Ovary (tissue), 9 donors: ENCODE measurements around the gene MAP4K2. TPM values are rescaled to one million over a fixed set of nuclear protein-coding genes. Genes with fewer than 3 reads are reported as not detected.

Experiments used
- DNase-seq, 5 donors: peaks; one replicate each; pipeline ENCODE4 v3.0.0-alpha.2; 2019 to 2020
- H3K27ac ChIP-seq, 2 donors: fragments of 200-600 bp; one replicate each; pipeline versions ENCODE4 v1.5.1 to v1.8.0; 2019 to 2022
- H3K27me3 ChIP-seq: fragments of 200-600 bp; one replicate; pipeline ENCODE4 v1.8.0; 2022
- H3K36me3 ChIP-seq: fragments of 200-600 bp; sonication (generic); one replicate; pipeline ENCODE4 v1.5.1; 2019
- H3K4me1 ChIP-seq: one replicate; pipeline ENCODE4 v1.8.1; 2013; ENCODE audit warnings: mild to moderate bottlenecking, moderate library complexity; ENCODE audit not compliant: insufficient read depth
- H3K4me3 ChIP-seq: fragments of 200-600 bp; sonication (generic); one replicate; pipeline ENCODE4 v1.5.1; 2017
- H3K9me3 ChIP-seq, 2 donors: fragments of 200-600 bp in 1 of 2; sonication (generic) in 1 of 2; one replicate each; pipeline versions ENCODE4 v1.5.1 to v1.8.1; 2013 to 2019; ENCODE audit warnings: mild to moderate bottlenecking in 1 of 2, moderate library complexity in 1 of 2
- EP300 ChIP-seq: sonication (generic); formaldehyde crosslinking; IDR thresholded peaks from one replicate; pipeline ENCODE4 v1.6.1; 2017; ENCODE audit warnings: antibody characterized with exemption
- POLR2A ChIP-seq: fragments of 450-650 bp; IDR thresholded peaks from one replicate; pipeline ENCODE4 v1.6.1; 2017; ENCODE audit warnings: antibody characterized with exemption, mild to moderate bottlenecking, moderate library complexity
- WGBS, 3 donors: extraction: QIAGEN DNeasy Blood & Tissue Kit in 1 of 3; methylation state at CpG; one replicate each; pipeline versions ENCODE4 v1.1.5 to v1.1.7; 2013 to 2017; 5-methylcytosine and 5-hydroxymethylcytosine counted together
- intact Hi-C, 4 donors: fragments of 100-400 bp; cut with DNase I; formaldehyde crosslinking; loops; one replicate each; pipeline versions ENCODE4 v1.11.0 to v1.15.1; 2022 to 2023
- polyA plus RNA-seq, 2 donors: library from polyadenylated mRNA; stranded (reverse); fragments of 200-250 nt in 1 of 2; fragments of 350-450 nt in 1 of 2; fragmentation: Illumina TruSeq in 1 of 2; extraction: RNeasy Lipid Tissue Mini Kit (QIAGEN cat#74804) in 1 of 2; gene quantifications; one replicate each; pipeline ENCODE4 v1.2.3, GENCODE V29; 2013 to 2014
- total RNA-seq, 7 donors: library from RNA; depleted of rRNA in 2 of 7; stranded (reverse); fragments of >200 nt in 2 of 7; fragmentation: NEBNext Ultra II Directional in 3 of 7; extraction: Animal tissue kit (Norgen Biotek cat#: 25700) in 3 of 7; gene quantifications; one replicate each; pipeline versions ENCODE4 v1.1.0 to v1.2.4, GENCODE V29; 2016 to 2023
- TF ChIP-seq, protein P1 (sequence below), 3 donors: fragments of 450-650 bp in 2 of 3; fragments of 200-600 bp in 1 of 3; IDR thresholded peaks; one replicate each; pipeline versions ENCODE4 v1.5.1 to v1.8.0; 2016 to 2022; ENCODE audit warnings: antibody characterized with exemption in 3 of 3, mild to moderate bottlenecking in 1 of 3
- donor health status: DM: no; HTN: no; CAD: no; lungs with moderate emphysema.
- donor health status: DM: no; HTN: no; CAD: no.
- donor health status: Bipolar disorder and iron deficiency.
- donor health status: DM: yes; HTN: yes; CAD: no.
- donor health status: DM: no; HTN: no; CAD: no.
- donor health status: DM: yes; HTN: yes; CAD: no.

Gene MAP4K2
- total and polyA plus RNA-seq, 9 donors = 2.3 to 15.5 (median 11.4) TPM

DNA sequence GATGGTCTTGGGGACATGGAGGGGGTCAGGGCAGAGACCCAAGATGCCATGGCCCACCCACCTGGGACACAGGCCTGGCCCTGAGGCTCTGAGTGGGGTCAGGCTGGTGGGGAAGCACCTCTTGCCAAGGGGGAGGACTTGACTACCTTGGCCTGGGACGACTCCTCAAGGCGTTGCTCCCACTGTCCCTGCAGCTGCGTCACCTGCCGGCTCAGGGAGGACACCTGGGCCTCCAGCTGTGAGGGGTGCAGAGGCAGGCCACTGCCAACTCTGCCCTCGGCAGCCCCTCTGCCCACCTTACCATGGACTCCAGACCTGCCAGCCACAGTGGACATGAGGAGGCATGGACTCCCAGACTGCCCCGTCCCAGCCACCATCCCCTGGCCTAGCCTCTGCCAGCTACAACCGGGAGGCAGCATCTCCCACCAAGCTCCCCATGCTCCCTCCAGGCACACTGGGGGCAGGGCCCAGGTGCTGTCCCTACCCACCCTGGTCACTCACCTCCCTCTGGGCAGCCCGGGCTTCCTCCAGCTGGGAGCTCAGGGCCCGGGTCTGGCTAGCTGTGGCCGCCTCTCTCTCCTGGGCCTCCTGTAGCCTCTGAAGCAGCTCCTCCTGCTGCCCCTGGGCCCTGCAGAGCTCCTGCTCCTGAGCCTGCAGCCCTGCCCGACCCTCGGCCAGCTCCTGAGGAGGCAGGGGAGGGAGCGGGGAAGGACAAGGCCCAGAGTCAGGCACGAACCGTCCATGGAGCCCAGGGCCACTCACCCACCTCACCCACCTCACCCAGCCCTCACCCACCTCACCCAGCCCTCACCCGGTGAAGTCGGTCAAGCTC is 32.8 kb upstream of the MAP4K2 start:
- Histone ChIP-seq H3K4me1 (no peaks in the 10 kb centered on the region), H3K4me3 (no peak overlapping the region), H3K36me3 (no peaks in the 10 kb centered on the region), H3K9me3 (no peaks in the 10 kb centered on the region), H3K27ac (no peak overlapping the region), H3K27me3 (no peaks in the 10 kb centered on the region)
- TF ChIP-seq, protein P1, sequence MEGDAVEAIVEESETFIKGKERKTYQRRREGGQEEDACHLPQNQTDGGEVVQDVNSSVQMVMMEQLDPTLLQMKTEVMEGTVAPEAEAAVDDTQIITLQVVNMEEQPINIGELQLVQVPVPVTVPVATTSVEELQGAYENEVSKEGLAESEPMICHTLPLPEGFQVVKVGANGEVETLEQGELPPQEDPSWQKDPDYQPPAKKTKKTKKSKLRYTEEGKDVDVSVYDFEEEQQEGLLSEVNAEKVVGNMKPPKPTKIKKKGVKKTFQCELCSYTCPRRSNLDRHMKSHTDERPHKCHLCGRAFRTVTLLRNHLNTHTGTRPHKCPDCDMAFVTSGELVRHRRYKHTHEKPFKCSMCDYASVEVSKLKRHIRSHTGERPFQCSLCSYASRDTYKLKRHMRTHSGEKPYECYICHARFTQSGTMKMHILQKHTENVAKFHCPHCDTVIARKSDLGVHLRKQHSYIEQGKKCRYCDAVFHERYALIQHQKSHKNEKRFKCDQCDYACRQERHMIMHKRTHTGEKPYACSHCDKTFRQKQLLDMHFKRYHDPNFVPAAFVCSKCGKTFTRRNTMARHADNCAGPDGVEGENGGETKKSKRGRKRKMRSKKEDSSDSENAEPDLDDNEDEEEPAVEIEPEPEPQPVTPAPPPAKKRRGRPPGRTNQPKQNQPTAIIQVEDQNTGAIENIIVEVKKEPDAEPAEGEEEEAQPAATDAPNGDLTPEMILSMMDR (IDR thresholded peaks at IDR 0.05) = no peak
- TF ChIP-seq POLR2A (no peak), EP300 (no peak)
- 89 to 92% (median 89%) methylated on average over 17 of the region's 17 CpGs for WGBS, 3 donors
- no peak for DNase-seq
- intact Hi-C loops = no loop called here

GRCh38 chr11:64834723-64835615 is 32.0 kb upstream of the MAP4K2 start:
- H3K9me3 ChIP-seq = no peaks in the 10 kb centered on the region
- DNase-seq = peak in 1 of 5 donors; percentile 45
- WGBS, 3 donors = 76 to 86% (median 78%) methylated on average over 28 to 29 of the region's 29 CpGs

DNA sequence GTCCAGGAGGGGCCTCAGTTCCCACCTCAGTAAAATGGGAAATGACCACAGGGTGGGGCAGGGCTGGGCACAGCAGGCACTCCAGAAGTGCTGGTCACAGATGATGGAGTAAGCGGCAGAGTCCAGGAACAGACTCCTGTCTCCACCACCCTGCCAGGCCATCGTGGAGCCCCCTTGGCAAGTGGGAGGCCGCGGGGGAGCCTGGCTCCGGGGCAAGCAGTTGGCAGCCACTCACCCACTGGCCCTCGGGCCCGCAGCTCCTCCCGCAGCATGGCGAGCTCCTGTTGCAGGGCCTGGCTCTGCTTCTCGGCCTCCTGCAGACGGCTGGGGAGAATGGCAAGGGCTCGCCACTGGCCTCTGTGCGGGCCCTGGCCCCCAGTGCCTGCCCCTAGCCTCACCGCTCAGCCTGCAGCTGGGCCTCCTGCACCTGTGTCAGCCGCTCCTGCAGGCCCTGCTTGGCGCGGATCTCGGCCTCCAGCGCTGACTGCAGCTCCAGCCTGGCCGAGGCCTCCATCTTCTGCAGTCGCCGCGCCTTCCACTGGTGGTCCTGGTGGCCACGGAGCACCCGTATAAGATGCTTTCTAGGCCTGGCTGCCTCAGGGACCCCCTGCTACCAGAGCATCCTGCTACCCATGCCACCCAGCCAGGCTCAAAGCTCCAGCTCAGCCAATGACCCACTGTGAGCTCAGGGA is 31.2 kb upstream of the MAP4K2 start:
- intact Hi-C loops = no loop called here
- no peak overlapping the region for H3K4me3 ChIP-seq
- TF ChIP-seq, protein P1 (IDR thresholded peaks at IDR 0.05) = no peak
- TF ChIP-seq POLR2A = no peak
- TF ChIP-seq EP300 = no peak
- no peaks in the 10 kb centered on the region for H3K27me3 ChIP-seq
- no peaks in the 10 kb centered on the region for H3K9me3 ChIP-seq
- 88 to 96% (median 91%) methylated on average over 24 to 25 of the region's 25 CpGs for WGBS, 3 donors
- H3K36me3 ChIP-seq = no peaks in the 10 kb centered on the region
- DNase-seq = no peak
- H3K4me1 ChIP-seq = no peaks in the 10 kb centered on the region
- H3K27ac ChIP-seq = no peak overlapping the region

More at GRCh38 chr11:64834723-64835615, 32.0 kb upstream of the MAP4K2 start:
- intact Hi-C loops = no loop called here
- no peak overlapping the region for H3K27ac ChIP-seq
- no peak overlapping the region for H3K4me3 ChIP-seq
- H3K27me3 ChIP-seq = no peaks in the 10 kb centered on the region
- H3K4me1 ChIP-seq = no peaks in the 10 kb centered on the region
- H3K36me3 ChIP-seq = no peaks in the 10 kb centered on the region
- TF ChIP-seq EP300 (no peak), POLR2A (no peak)
- TF ChIP-seq, protein P1 (IDR thresholded peaks at IDR 0.05) = no peak

- TF ChIP-seq EP300 (no peak), POLR2A (no peak)
- TF ChIP-seq, protein P1 (IDR thresholded peaks at IDR 0.05) = no peak
- no peaks in the 10 kb centered on the region for H3K36me3 ChIP-seq
- no peaks in the 10 kb centered on the region for H3K4me1 ChIP-seq
- H3K9me3 ChIP-seq = no peaks in the 10 kb centered on the region
- intact Hi-C loops = no loop called here
- DNase-seq = no peak
- no peak overlapping the region for H3K27ac ChIP-seq
- no peaks in the 10 kb centered on the region for H3K27me3 ChIP-seq
- no peak overlapping the region for H3K4me3 ChIP-seq
- WGBS, 3 donors = 82 to 89% (median 83%) methylated on average over 10 of the region's 10 CpGs
Observed at GRCh38 chr11:64833509-64833908, 30.5 kb upstream of the MAP4K2 start.
